WI38 (cell line): ENCODE data around the gene GLP2R.

Experiments used
- H3K4me3 ChIP-seq: 2 replicates; pipeline ENCODE4 v1.5.1; 2011; ENCODE audit warnings: low read depth, mild to moderate bottlenecking, control low read depth, low read length
- CTCF ChIP-seq: IDR thresholded peaks from 2 replicates; pipeline ENCODE4 v1.5.1; 2012; ENCODE audit warnings: low read depth, mild to moderate bottlenecking, control low read depth, low read length

Gene GLP2R

GRCh38 chr17:9929871-9930270 is 104.1 kb downstream of the GLP2R start:
- H3K4me3 ChIP-seq = no peak overlapping the region
- no peak for TF ChIP-seq CTCF

GRCh38 chr17:9931144-9931741 is 105.5 kb downstream of the GLP2R start:
- H3K4me3 ChIP-seq = no peak overlapping the region
- no peak for TF ChIP-seq CTCF

- H3K4me3 ChIP-seq = no peak overlapping the region
- no peak for TF ChIP-seq CTCF
These were observed 106.8 kb downstream of the GLP2R start for GRCh38 chr17:9932491-9932890.

GRCh38 chr17:9934331-9934730 is 108.6 kb downstream of the GLP2R start:
- TF ChIP-seq CTCF = no peak
- H3K4me3 ChIP-seq = no peak overlapping the region

GRCh38 chr17:9935408-9935807 is 109.7 kb downstream of the GLP2R start:
- TF ChIP-seq CTCF = no peak
- H3K4me3 ChIP-seq = no peak overlapping the region

- no peak for TF ChIP-seq CTCF
- no peak overlapping the region for H3K4me3 ChIP-seq
These were observed 110.4 kb downstream of the GLP2R start for GRCh38 chr17:9936095-9936494.

GRCh38 chr17:9937241-9937761 is 111.6 kb downstream of the GLP2R start:
- H3K4me3 ChIP-seq = no peak overlapping the region
- no peak for TF ChIP-seq CTCF
